GM20000 (cell line): ENCODE measurements around the gene CCDC92B.

Experiments
- DNase-seq: peaks from one replicate; pipeline ENCODE4 v3.0.0; 2012; ENCODE audit warnings: low spot score
- TF ChIP-seq, protein P1 (sequence below): IDR thresholded peaks from 2 replicates; pipeline ENCODE4 v1.5.1; 2012; ENCODE audit warnings: mild to moderate bottlenecking, control low read depth; ENCODE audit errors: extremely low read depth, missing control alignments

The CCDC92B gene

DNA sequence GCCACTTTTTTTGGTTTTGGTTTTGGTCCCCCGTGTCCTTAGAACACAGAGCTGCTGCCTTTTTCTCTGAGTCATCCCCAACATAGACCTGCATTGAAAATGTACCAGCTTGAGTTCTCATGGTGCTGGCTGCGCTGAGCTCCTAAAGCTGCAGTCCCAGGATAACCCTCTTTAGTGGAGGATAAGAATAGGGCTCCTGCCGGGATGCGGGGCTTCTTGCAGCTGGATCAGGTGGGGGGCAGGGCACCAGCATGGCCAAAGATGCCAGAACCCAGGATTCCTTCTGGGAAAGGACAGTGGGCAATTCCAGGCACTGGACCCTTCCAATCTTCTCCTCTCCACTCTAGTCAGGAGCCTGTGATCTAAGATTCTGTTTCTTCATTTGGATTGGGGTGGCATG is 29.6 kb downstream of the CCDC92B start:
- DNase-seq = no peak
- TF ChIP-seq, protein P1, sequence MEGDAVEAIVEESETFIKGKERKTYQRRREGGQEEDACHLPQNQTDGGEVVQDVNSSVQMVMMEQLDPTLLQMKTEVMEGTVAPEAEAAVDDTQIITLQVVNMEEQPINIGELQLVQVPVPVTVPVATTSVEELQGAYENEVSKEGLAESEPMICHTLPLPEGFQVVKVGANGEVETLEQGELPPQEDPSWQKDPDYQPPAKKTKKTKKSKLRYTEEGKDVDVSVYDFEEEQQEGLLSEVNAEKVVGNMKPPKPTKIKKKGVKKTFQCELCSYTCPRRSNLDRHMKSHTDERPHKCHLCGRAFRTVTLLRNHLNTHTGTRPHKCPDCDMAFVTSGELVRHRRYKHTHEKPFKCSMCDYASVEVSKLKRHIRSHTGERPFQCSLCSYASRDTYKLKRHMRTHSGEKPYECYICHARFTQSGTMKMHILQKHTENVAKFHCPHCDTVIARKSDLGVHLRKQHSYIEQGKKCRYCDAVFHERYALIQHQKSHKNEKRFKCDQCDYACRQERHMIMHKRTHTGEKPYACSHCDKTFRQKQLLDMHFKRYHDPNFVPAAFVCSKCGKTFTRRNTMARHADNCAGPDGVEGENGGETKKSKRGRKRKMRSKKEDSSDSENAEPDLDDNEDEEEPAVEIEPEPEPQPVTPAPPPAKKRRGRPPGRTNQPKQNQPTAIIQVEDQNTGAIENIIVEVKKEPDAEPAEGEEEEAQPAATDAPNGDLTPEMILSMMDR = no peak

DNA sequence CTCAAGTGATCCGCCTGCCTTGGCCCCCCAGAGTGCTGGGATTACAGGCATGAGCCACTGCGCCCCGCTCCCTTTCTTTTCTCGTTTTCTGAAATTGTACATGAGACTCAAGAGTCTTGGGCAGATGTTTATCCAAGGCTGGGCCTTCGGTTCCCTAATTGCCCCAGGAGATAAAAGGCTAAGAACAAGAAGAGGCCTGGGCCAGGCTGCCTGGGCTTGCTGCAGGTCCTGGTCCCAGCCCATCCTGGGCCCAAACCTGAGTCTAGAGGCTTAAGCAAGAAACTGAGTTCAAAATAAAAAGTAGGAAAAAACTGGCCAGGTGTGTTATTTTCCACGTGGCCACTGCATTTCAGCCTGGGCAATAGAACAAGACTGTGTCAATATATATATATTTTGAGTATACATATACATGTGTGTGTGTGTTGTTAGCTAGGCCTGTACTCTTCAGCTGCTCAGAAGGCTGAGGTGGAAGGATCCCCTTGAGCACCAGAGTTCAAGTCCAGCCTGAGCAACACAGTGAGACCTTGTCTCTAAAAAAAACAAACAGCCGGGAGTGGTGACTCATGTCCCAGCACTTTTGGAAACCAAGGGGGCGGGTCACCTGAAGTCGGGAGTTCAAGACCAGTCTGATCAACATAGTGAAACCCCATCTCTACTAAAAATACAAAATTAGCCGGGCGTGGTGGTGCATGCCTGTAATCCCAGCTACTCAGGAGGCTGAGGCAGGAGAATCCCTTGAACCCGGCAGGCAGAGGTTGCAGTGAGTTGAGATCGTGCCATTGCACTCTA is 31.1 kb downstream of the CCDC92B start:
- TF ChIP-seq, protein P1 = no peak
- no peak for DNase-seq

DNA sequence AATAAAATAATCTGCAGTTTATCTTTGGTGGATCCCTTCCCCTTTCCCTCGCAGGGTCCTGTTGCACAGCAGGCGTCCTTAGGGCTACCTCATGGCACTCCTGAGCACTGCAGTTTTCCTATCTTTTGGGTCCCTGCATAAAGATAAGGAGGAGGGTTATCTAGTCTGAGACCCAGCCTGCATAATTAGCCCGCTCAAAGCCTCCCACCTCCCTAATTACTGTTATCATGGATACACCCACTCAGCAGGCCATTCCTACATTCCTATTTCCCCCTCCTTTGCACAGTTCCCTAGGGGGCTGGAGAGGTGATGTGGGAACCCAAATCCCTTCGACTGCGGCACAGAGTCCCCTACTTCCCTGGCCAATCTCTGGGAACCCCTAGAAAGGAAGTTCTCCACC is 32.8 kb downstream of the CCDC92B start:
- TF ChIP-seq, protein P1 = no peak
- no peak for DNase-seq

DNA sequence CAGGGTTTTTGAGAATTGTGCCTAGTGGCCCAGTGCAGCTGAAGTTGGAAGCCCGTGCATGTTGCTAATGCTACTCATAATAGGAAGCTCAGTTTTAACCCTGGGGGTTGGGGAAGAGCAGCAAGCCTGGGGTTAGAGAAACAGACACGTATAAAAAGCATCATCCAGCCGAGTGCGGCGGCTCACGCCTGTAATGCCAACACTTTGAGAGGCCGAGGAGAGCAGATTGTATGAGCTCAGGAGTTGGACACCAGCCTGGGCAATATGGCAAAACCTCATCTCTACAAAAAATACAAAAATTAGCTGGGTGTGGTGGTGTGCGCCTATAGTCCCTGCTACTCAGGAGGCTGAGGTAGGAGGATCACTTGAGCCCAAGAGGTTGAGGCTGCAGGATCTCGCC is 35.6 kb downstream of the CCDC92B start:
- TF ChIP-seq, protein P1 = no peak
- no peak for DNase-seq

DNA sequence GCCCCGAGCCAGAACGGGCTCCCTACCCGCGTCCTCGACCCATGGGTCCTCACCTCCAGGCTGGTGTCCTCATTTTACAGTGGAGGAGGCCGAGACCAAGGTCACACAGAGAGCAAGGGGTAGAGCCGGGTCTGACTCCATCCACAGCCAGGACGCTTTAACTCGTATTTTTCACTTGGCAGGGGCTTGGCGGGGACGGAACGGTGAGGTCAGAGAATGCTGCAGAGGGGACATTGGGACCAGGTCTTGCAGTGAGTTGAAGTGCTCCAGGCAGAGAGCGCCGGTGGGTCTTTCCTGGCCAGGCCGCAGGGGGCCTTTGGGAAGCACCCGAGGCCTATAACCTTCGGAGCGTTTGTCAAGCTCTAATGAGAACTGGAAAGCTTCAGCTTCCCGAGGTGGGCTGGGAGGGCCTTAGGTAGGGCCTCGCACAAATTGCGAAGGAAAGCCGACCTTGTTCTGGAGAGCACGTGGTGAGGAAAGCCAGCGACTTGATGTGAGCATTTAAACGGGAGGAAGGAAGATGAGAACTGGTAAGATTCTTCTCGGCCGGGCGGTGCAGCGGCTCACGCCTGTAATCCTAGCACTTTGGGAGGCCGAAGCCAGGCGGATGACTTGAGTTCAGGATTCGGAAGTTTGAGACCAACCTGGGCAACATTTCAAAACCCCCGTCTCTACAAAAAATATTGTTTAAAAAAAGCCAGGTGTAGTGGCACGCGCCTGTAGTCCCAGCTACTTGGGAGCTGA is 37.0 kb downstream of the CCDC92B start:
- no peak for DNase-seq
- TF ChIP-seq, protein P1 = no peak

DNA sequence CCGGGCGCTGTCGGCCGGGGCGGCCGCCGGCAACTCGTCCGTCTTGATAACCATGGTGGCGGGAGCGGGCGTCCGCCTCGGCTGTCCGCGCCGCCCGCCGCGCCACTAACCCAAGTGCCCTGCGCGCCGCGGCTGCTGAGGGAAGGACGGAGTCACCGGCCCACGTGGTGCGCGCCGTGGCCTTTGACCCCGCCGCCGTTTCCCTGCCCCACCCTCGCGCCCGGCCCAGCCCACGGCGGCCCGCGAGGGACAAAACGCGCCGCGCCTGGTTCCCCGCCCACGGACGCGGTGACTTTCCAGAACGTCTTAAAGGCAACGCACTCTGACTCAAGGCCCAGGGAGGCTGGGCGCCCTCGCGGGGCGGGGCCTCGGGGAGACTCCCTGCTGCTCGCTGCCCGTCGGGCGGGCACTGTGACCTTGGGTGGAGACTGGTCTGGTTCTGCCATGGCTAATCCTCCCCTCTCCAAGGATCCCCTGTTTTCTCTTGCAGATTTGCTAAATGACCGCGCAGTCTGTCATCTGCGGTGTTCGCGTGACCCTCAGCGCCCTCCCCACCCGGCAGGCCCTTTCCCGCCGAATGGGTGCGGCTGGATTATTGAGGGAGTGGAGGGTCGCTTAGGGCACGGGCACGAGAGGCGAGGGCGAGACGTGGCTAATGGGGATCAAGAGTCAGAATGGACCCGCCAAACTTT is 37.7 kb downstream of the CCDC92B start, which contains the start of gene CLUH:
Gene CLUH, minus strand, starts transcription at position 157 of the 692 bp plus-strand sequence. Its CDS starts 103 bp downstream, at position 54.
- TF ChIP-seq, protein P1 = no peak
- DNase-seq = peak; percentile 100
